ENCODE results near the gene TMEM125. TPM values are rescaled to one million over a fixed set of nuclear protein-coding genes. Genes with fewer than 3 reads are reported as not detected.

Gene TMEM125
- total and polyA plus RNA-seq, 9 of the 15 experiments (the other 6 are each of a cell fraction or from before 2014, with no cell fraction given), result 0.07 to 0.08 TPM; not detected in 7

DNA sequence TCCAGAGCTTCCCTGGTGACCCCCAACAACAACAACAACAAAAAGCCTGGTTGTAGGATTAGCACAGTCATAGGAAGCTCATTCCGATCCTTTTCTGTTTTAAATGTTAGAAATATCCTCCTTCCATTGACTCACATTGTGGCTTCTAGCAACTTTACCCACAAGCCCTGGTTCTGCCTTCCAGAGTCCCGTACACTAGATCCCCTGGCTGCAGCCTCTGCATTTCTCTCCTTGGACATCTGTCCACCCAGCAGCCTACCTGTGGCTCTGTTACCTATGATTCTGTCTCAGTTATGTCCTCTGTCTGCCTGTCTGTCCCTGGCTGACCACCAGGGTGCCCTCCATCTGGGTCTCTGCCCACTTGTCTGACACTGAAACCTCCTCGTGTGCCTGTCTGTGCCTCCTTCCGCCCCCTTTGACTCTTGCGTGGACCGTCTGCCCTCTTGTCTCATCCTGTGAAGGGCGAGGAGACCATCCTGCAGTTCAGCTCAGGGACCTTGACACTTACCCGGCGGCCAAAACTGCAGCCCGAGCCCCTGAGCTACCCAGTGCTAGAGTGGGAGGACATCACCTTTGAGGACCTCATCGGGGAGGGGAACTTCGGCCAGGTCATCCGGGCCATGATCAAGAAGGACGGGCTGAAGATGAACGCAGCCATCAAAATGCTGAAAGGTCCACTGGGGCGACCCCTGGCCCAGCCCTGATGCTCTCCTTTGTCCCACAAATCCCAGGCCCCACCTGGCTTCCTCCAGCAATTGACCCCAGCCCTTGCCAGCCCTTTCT, 47.1 kb downstream of the TMEM125 start:
- intact Hi-C loops (cut with micrococcal nuclease) (no loop called here), in situ Hi-C loops (cut with MboI) (no loop called here)
- H4K20me1 ChIP-seq (replicated peaks; ENCODE audit: control insufficient read depth, insufficient read depth, low read length), result peaks cover 8% of the 10 kb centered on the region; the same call in 1 of the 2 replicates
- FAIRE-seq (no peak), DNase-seq (ENCODE audit: extremely low read depth in 1 of 4, low spot score in 3 of 4) (no peak), ATAC-seq (peak; percentile 54)
- H3K4me1 ChIP-seq (replicated peaks in 1 of 2; ENCODE audit: control insufficient read depth in 2 of 2, insufficient read depth in 2 of 2, low read length in 2 of 2), result peaks cover 3 to 21% of the 10 kb centered on the region in 2 experiments; a peak in 3 of 5 replicates
- H3K9me1 ChIP-seq (ENCODE audit: control insufficient read depth, insufficient read depth, low read length), result no peaks in the 10 kb centered on the region
- H2AFZ ChIP-seq (ENCODE audit: low read depth, low read length), result no peak overlapping the region
- no peaks in the 10 kb centered on the region for H3K79me2 ChIP-seq (ENCODE audit: control insufficient read depth, insufficient read depth, low read length)
- CTCF ChIA-PET (ENCODE audit: low intra/inter-chr PET ratio), result no interaction called here
- 13% methylated on average over 16 of the region's 16 CpGs for WGBS (ENCODE audit: insufficient coverage, low coverage, missing lambda C conversion rate)
- no peaks in the 10 kb centered on the region for H3K36me3 ChIP-seq (ENCODE audit: control insufficient read depth, insufficient read depth, low read length)
- POLR2A ChIA-PET, result interaction anchor here (0.5 to 1.1 kb wide), 2 partner anchors 14 to 355 kb away, joined by 3 read pairs; no protein-coding TSS in a partner anchor
- TF ChIP-seq ILF3 (IDR thresholded peaks at IDR 0.05; ENCODE audit: borderline replicate concordance) (no peak), NFIC (IDR thresholded peaks at IDR 0.05) (0 out of 2 replicates have a peak, but pooled peaks have one; percentile 19)
- TF ChIP-seq, protein P1, sequence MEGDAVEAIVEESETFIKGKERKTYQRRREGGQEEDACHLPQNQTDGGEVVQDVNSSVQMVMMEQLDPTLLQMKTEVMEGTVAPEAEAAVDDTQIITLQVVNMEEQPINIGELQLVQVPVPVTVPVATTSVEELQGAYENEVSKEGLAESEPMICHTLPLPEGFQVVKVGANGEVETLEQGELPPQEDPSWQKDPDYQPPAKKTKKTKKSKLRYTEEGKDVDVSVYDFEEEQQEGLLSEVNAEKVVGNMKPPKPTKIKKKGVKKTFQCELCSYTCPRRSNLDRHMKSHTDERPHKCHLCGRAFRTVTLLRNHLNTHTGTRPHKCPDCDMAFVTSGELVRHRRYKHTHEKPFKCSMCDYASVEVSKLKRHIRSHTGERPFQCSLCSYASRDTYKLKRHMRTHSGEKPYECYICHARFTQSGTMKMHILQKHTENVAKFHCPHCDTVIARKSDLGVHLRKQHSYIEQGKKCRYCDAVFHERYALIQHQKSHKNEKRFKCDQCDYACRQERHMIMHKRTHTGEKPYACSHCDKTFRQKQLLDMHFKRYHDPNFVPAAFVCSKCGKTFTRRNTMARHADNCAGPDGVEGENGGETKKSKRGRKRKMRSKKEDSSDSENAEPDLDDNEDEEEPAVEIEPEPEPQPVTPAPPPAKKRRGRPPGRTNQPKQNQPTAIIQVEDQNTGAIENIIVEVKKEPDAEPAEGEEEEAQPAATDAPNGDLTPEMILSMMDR (IDR thresholded peaks at IDR 0.05 in 2 of 3, conservative IDR thresholded peaks at IDR 0.05 in 1 of 3; ENCODE audit: insufficient read depth in 2 of 3, low read depth in 1 of 3, low read length in 3 of 3), result peak in 2 of 3 experiments; percentile 38 to 57; a peak in 5 of 6 replicates
- no peak overlapping the region for H3K4me3 ChIP-seq
- no peak overlapping the region; a peak in 1 of 4 replicates for H3K9ac ChIP-seq (ENCODE audit: insufficient read depth in 1 of 2, low read depth in 2 of 2, low read length in 2 of 2)
- peaks cover 6 to 29% of the 10 kb centered on the region in 2 experiments; a peak in 3 of 5 replicates for H3K27me3 ChIP-seq (ENCODE audit: control insufficient read depth in 2 of 2, insufficient read depth in 2 of 2, low read length in 2 of 2)
- H3K4me2 ChIP-seq (ENCODE audit: insufficient read depth, low read length), result no peak overlapping the region
- no peaks in the 10 kb centered on the region for H3K9me3 ChIP-seq (replicated peaks; ENCODE audit: control insufficient read depth, insufficient read depth, low read depth, low read length)
- no peak overlapping the region for H3K27ac ChIP-seq (ENCODE audit: extremely low read depth, low read depth, low read length)
- no TSS peak for BruUV-seq (replicated peaks)
